ENCODE results near the gene KCNMB3. TPM values are rescaled to one million over a fixed set of nuclear protein-coding genes. Genes with fewer than 3 reads are reported as not detected.

Gene KCNMB3
- polyA plus RNA-seq, 2 of the 4 experiments (the other 2 are of a cell fraction): 1.3 to 2.8 TPM

DNA sequence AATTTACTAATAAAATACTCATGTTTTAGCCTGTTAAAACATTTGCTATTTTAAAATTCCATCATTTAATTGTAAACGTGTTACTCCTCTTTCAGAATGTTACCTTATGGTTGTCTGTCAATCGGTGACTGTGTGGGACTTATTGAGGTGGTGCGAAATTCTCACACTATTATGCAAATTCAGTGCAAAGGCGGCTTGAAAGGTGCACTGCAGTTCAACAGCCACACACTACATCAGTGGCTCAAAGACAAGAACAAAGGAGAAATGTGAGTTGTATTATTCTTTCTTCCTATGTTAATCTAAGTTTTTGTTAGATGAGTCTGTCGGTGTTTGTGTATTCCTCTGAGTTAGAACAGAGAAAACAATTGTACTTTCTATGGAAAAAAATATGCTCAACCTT lies 21.7 kb downstream of the KCNMB3 start:
- TF ChIP-seq CBX2 (IDR thresholded peaks at IDR 0.05; ENCODE audit: borderline replicate concordance, low read depth) (no peak), ESRRA (IDR thresholded peaks at IDR 0.05; ENCODE audit: borderline replicate concordance, low read length) (no peak), CHD2 (IDR thresholded peaks at IDR 0.05; ENCODE audit: low read length, partially characterized antibody) (no peak), RNF2 (IDR thresholded peaks at IDR 0.05; ENCODE audit: borderline replicate concordance, low read depth) (no peak), POLR2A (IDR thresholded peaks at IDR 0.05; ENCODE audit: low read length) (no peak), KDM5A (IDR thresholded peaks at IDR 0.05) (no peak), GATA3 (IDR thresholded peaks at IDR 0.05; ENCODE audit: borderline replicate concordance) (no peak), NPAS2 (CRISPR knock-in tag; IDR thresholded peaks at IDR 0.05; ENCODE audit: borderline replicate concordance) (no peak), TFCP2L1 (CRISPR knock-in tag; IDR thresholded peaks at IDR 0.05) (no peak), HOXB5 (CRISPR knock-in tag; IDR thresholded peaks at IDR 0.05) (no peak), NR3C1 (IDR thresholded peaks at IDR 0.05) (no peak), FOXS1 (CRISPR knock-in tag; IDR thresholded peaks at IDR 0.05) (no peak)
- TF ChIP-seq, protein P1, sequence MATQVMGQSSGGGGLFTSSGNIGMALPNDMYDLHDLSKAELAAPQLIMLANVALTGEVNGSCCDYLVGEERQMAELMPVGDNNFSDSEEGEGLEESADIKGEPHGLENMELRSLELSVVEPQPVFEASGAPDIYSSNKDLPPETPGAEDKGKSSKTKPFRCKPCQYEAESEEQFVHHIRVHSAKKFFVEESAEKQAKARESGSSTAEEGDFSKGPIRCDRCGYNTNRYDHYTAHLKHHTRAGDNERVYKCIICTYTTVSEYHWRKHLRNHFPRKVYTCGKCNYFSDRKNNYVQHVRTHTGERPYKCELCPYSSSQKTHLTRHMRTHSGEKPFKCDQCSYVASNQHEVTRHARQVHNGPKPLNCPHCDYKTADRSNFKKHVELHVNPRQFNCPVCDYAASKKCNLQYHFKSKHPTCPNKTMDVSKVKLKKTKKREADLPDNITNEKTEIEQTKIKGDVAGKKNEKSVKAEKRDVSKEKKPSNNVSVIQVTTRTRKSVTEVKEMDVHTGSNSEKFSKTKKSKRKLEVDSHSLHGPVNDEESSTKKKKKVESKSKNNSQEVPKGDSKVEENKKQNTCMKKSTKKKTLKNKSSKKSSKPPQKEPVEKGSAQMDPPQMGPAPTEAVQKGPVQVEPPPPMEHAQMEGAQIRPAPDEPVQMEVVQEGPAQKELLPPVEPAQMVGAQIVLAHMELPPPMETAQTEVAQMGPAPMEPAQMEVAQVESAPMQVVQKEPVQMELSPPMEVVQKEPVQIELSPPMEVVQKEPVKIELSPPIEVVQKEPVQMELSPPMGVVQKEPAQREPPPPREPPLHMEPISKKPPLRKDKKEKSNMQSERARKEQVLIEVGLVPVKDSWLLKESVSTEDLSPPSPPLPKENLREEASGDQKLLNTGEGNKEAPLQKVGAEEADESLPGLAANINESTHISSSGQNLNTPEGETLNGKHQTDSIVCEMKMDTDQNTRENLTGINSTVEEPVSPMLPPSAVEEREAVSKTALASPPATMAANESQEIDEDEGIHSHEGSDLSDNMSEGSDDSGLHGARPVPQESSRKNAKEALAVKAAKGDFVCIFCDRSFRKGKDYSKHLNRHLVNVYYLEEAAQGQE (IDR thresholded peaks at IDR 0.05): no peak
- 90% methylated on average over 5 of the region's 5 CpGs for WGBS (ENCODE audit: missing lambda C conversion rate)
- ChIA-PET POLR2A (no interaction called here), CTCF (no interaction called here)
- DNase-seq (ENCODE audit: low read depth in 1 of 2, low spot score in 1 of 2): no peak
- no peak for ATAC-seq
- Histone ChIP-seq H3K9me3 (no peaks in the 10 kb centered on the region), H3K27ac (no peak overlapping the region), H3K4me2 (no peak overlapping the region), H3K4me1 (no peaks in the 10 kb centered on the region), H3K4me3 (no peak overlapping the region)
- no peak for FAIRE-seq

DNA sequence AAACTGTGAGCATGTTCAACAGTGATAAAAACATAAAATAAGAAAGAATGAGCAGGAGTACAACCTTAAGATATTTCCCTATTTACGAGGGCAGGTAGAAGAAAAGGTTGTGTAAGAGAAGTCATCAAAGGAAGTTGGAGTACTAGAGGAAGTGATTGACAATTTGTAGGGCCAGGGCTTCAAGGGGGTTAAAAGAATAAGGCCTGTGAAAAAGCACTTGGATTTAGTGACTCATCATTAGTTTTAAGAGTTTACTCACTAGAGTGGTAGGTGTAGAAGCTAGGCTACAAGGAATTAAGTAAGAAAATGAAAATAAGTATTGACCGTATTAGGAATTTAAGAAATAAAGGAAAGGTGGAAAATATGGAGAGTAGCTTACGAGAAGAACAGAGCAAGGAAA lies 23.6 kb downstream of the KCNMB3 start:
- H3K4me1 ChIP-seq: no peaks in the 10 kb centered on the region
- no peak overlapping the region for H3K4me2 ChIP-seq
- ATAC-seq (no peak), FAIRE-seq (no peak), DNase-seq (ENCODE audit: low read depth in 1 of 2, low spot score in 1 of 2) (no peak)
- no peak overlapping the region for H3K27ac ChIP-seq
- WGBS (ENCODE audit: missing lambda C conversion rate): 85% methylated on average over 3 of the region's 3 CpGs
- TF ChIP-seq RFX5 (IDR thresholded peaks at IDR 0.05) (no peak), ZFP36 (IDR thresholded peaks at IDR 0.05; ENCODE audit: borderline replicate concordance, partially characterized antibody) (no peak), NPAS2 (CRISPR knock-in tag; IDR thresholded peaks at IDR 0.05; ENCODE audit: borderline replicate concordance) (no peak), KDM5A (IDR thresholded peaks at IDR 0.05) (no peak), CHD2 (IDR thresholded peaks at IDR 0.05; ENCODE audit: low read length, partially characterized antibody) (no peak), NR3C1 (IDR thresholded peaks at IDR 0.05) (no peak)
- TF ChIP-seq, protein P2, sequence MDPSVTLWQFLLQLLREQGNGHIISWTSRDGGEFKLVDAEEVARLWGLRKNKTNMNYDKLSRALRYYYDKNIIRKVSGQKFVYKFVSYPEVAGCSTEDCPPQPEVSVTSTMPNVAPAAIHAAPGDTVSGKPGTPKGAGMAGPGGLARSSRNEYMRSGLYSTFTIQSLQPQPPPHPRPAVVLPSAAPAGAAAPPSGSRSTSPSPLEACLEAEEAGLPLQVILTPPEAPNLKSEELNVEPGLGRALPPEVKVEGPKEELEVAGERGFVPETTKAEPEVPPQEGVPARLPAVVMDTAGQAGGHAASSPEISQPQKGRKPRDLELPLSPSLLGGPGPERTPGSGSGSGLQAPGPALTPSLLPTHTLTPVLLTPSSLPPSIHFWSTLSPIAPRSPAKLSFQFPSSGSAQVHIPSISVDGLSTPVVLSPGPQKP (IDR thresholded peaks at IDR 0.05; ENCODE audit: low read depth, low read length): no peak
- TF ChIP-seq, protein P3, sequence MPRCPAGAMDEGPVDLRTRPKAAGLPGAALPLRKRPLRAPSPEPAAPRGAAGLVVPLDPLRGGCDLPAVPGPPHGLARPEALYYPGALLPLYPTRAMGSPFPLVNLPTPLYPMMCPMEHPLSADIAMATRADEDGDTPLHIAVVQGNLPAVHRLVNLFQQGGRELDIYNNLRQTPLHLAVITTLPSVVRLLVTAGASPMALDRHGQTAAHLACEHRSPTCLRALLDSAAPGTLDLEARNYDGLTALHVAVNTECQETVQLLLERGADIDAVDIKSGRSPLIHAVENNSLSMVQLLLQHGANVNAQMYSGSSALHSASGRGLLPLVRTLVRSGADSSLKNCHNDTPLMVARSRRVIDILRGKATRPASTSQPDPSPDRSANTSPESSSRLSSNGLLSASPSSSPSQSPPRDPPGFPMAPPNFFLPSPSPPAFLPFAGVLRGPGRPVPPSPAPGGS (IDR thresholded peaks at IDR 0.05): no peak
- no peaks in the 10 kb centered on the region for H3K9me3 ChIP-seq
- no peak overlapping the region for H3K4me3 ChIP-seq
- CTCF ChIA-PET: no interaction called here
- POLR2A ChIA-PET: no interaction called here

DNA sequence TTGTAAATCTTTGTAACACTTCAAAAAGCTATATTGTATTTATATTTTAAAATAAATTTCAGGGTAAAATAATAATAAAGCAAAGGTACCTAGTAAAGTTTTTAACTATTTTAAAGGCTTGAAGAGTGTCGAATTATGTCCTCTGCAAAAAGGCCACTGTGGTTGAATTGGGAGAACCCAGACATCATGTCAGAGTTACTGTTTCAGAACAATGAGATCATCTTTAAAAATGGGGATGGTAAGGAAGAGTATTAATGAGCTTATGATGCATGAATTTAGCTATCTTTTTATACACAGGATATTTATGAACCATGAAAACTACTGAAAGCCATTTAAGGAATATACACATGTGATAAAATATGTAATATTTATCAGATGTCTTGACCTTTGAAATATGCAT lies 26.3 kb downstream of the KCNMB3 start:
- POLR2A ChIA-PET: no interaction called here
- Histone ChIP-seq H3K4me1 (no peaks in the 10 kb centered on the region), H3K4me2 (no peak overlapping the region), H3K27ac (no peak overlapping the region), H3K4me3 (no peak overlapping the region), H3K9me3 (no peaks in the 10 kb centered on the region)
- TF ChIP-seq, protein P3 (IDR thresholded peaks at IDR 0.05): no peak
- TF ChIP-seq, protein P2 (IDR thresholded peaks at IDR 0.05; ENCODE audit: low read depth, low read length): no peak
- no peak for TF ChIP-seq MAFK (IDR thresholded peaks at IDR 0.05; ENCODE audit: partially characterized antibody)
- no peak for TF ChIP-seq RARB (CRISPR knock-in tag; IDR thresholded peaks at IDR 0.05)
- no peak for TF ChIP-seq ZSCAN20 (CRISPR knock-in tag; IDR thresholded peaks at IDR 0.05)
- no peak for TF ChIP-seq FOXS1 (CRISPR knock-in tag; IDR thresholded peaks at IDR 0.05)
- TF ChIP-seq TFCP2L1 (CRISPR knock-in tag; IDR thresholded peaks at IDR 0.05): no peak
- TF ChIP-seq GATA3 (IDR thresholded peaks at IDR 0.05; ENCODE audit: borderline replicate concordance): no peak
- no peak for TF ChIP-seq HES2 (IDR thresholded peaks at IDR 0.05)
- TF ChIP-seq JUNB (IDR thresholded peaks at IDR 0.05): no peak
- TF ChIP-seq HDAC2 (IDR thresholded peaks at IDR 0.05): no peak
- no peak for TF ChIP-seq CEBPB (IDR thresholded peaks at IDR 0.05)
- ATAC-seq (no peak), FAIRE-seq (no peak), DNase-seq (ENCODE audit: low read depth in 1 of 2, low spot score in 1 of 2) (no peak)
- 87% methylated on average over 1 of the region's 1 CpG for WGBS (ENCODE audit: missing lambda C conversion rate)
- CTCF ChIA-PET: no interaction called here

Data from A549 (cell line).